Mucosa of descending colon (tissue), 3 donors: ENCODE data around the gene ZNHIT1. TPM values are rescaled to one million over a fixed set of nuclear protein-coding genes. Genes with fewer than 3 reads are reported as not detected.

Experiments
- ATAC-seq: fragments of 200-7000 bp; cut with Tn5 transposase; one replicate; pipeline ENCODE4 v1.9.1; 2020; ENCODE audit warnings: mild to moderate bottlenecking, moderate library complexity
- DNase-seq, 3 donors: peaks; one replicate each; pipeline ENCODE4 v3.0.0-alpha.2; 2020
- H3K36me3 ChIP-seq: fragments of 200-600 bp; one replicate; pipeline ENCODE4 v1.8.0; 2021; ENCODE audit warnings: low read depth, mild to moderate bottlenecking
- H3K4me1 ChIP-seq: fragments of 200-600 bp; one replicate; pipeline ENCODE4 v1.8.0; 2021; ENCODE audit warnings: low read depth, mild to moderate bottlenecking
- H3K4me3 ChIP-seq: fragments of 200-600 bp; one replicate; pipeline ENCODE4 v1.8.0; 2021; ENCODE audit warnings: mild to moderate bottlenecking
- H3K9me3 ChIP-seq: fragments of 200-600 bp; one replicate; pipeline ENCODE4 v1.8.0; 2021; ENCODE audit warnings: mild to moderate bottlenecking
- intact Hi-C, 2 donors: fragments of 100-400 bp; cut with DNase I in 1 of 2; cut with micrococcal nuclease in 1 of 2; formaldehyde crosslinking; loops; one replicate each; pipeline versions ENCODE4 v1.11.0 to v1.11.1; 2022; cut with DNase I, micrococcal nuclease
- total RNA-seq, 3 donors: library from RNA; stranded (reverse); fragmentation: NEBNext Ultra II Directional in 2 of 3; extraction: Animal tissue kit (Norgen Biotek cat#: 25700) in 2 of 3; gene quantifications; one replicate each; pipeline versions ENCODE4 v1.2.1 to v1.2.4, GENCODE V29; 2021 to 2023
- TF ChIP-seq, protein P1 (sequence below): fragments of 200-600 bp; IDR thresholded peaks from one replicate; pipeline ENCODE4 v1.8.0; 2022; ENCODE audit warnings: antibody characterized with exemption, mild to moderate bottlenecking
- donor health status: DM: no; HTN: no; CAD: no; lungs with moderate emphysema.
- donor health status: DM: no; HTN: no; CAD: no.
- donor health status: DM: no; HTN: yes; CAD: no.

Gene ZNHIT1
- total RNA-seq, 3 donors from 2014 or later = 58.7 to 97.0 (median 79.0) TPM

DNA sequence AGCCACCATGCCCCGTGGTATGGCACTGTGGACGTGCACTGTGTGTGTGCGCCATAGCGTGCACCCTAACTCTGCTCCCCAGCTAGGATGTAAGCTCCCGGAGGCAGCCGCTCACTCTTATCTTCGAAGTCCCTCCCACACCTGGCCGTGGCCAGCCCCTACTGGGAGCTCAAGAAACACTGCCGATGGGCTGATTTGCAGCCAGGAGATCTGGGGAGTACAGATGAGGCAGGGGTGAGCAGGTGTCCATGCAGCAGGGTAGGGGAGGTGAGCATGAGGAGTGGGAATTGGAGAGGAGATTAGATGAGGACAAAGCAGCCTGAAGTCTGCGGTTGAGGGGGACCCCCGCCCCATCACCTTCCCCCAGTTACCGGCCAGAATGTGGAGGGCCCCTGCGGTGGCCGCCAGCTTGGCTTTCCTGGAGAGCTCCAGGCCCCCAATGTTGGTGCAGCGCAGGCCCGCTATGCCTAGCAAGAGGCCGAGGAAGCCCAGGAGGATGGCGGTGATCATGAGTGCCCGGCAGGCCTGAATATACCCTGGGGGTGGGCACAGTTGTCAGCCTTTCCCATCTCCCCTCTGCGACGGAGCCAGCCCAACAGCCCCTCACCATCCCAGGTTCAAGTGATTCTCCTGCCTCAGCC is 16.1 kb downstream of the ZNHIT1 start:
- H3K4me1 ChIP-seq = peaks cover 34% of the 10 kb centered on the region
- no peak for ATAC-seq
- no peak overlapping the region for H3K4me3 ChIP-seq
- H3K36me3 ChIP-seq = no peaks in the 10 kb centered on the region
- no peak for DNase-seq
- no peaks in the 10 kb centered on the region for H3K9me3 ChIP-seq
- intact Hi-C loops = no loop called here
- TF ChIP-seq, protein P1, sequence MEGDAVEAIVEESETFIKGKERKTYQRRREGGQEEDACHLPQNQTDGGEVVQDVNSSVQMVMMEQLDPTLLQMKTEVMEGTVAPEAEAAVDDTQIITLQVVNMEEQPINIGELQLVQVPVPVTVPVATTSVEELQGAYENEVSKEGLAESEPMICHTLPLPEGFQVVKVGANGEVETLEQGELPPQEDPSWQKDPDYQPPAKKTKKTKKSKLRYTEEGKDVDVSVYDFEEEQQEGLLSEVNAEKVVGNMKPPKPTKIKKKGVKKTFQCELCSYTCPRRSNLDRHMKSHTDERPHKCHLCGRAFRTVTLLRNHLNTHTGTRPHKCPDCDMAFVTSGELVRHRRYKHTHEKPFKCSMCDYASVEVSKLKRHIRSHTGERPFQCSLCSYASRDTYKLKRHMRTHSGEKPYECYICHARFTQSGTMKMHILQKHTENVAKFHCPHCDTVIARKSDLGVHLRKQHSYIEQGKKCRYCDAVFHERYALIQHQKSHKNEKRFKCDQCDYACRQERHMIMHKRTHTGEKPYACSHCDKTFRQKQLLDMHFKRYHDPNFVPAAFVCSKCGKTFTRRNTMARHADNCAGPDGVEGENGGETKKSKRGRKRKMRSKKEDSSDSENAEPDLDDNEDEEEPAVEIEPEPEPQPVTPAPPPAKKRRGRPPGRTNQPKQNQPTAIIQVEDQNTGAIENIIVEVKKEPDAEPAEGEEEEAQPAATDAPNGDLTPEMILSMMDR = no peak

DNA sequence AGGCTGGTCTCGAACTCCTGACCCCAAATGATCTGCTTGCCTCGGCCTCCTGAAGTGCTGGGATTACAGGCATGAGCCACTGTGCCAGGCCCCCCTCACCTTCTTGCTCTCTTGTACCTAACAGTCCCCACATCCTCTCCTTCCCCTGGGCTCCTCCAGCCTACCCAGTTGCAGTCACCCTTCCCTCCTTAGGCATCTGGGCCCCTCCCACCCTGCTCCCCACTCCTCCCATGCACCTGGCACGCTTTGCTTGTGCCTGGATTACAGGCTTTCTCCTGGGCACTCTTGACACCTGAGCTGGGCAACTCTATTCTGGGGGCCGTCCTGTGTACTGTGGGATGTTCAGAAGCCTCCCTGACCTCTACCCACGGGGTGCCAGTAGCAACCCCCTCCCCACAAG is 16.7 kb downstream of the ZNHIT1 start:
- no peaks in the 10 kb centered on the region for H3K9me3 ChIP-seq
- intact Hi-C loops = no loop called here
- DNase-seq (peak in 2 of 3 donors; percentile 55 to 64), ATAC-seq (no peak)
- no peaks in the 10 kb centered on the region for H3K36me3 ChIP-seq
- H3K4me3 ChIP-seq = no peak overlapping the region
- TF ChIP-seq, protein P1 = no peak
- H3K4me1 ChIP-seq = peaks cover 34% of the 10 kb centered on the region

DNA sequence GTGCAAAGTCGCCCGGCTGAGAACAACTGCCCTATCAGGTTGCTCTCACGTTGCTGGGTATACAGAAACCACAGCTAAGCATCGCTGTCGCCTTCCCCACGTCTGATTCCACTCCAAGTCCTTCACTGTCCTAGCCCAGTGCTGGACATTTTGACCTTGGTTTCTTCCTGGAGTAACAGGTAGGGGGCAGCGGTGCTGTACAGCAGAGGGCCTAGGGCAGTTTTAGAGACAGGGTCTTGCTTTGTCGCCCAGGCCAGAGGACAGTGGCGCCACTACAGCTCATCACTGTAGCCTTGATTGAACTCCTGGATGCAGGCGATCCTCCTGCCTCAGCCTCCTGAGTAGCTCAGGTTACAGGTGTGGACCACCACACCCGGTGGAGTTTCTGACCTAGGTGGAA is 17.1 kb downstream of the ZNHIT1 start:
- no peaks in the 10 kb centered on the region for H3K36me3 ChIP-seq
- no peaks in the 10 kb centered on the region for H3K9me3 ChIP-seq
- intact Hi-C loops = no loop called here
- ATAC-seq (peak; percentile 1), DNase-seq (peak in 1 of 3 donors; percentile 39)
- H3K4me3 ChIP-seq = no peak overlapping the region
- TF ChIP-seq, protein P1 = no peak
- peaks cover 34% of the 10 kb centered on the region for H3K4me1 ChIP-seq

DNA sequence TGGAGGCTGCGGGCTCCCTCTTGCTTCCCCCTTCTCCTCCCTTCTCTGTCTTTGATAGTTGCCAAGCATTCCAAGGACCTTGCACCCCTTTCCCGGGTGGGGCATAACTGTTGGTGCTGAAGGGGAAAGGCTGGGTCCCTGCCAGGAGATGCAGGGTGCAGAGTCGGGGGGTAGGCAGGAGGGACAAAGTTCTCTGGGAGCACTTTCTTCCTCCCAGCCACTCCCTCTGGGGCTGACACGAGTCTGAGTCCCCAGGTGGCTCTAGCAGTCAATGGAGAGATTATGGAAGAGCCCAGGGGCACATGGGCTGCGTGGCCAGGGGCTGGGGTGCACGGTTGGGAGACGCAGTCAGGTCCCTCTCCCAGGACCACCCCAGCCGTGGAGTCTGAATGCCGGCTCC is 17.6 kb downstream of the ZNHIT1 start:
- DNase-seq = peak in 2 of 3 donors; percentile 80 to 84
- Histone ChIP-seq H3K9me3 (no peaks in the 10 kb centered on the region), H3K4me3 (no peak overlapping the region), H3K4me1 (peaks cover 34% of the 10 kb centered on the region), H3K36me3 (no peaks in the 10 kb centered on the region)
- intact Hi-C loops = no loop called here
- ATAC-seq = peak; percentile 34
- TF ChIP-seq, protein P1 = no peak

DNA sequence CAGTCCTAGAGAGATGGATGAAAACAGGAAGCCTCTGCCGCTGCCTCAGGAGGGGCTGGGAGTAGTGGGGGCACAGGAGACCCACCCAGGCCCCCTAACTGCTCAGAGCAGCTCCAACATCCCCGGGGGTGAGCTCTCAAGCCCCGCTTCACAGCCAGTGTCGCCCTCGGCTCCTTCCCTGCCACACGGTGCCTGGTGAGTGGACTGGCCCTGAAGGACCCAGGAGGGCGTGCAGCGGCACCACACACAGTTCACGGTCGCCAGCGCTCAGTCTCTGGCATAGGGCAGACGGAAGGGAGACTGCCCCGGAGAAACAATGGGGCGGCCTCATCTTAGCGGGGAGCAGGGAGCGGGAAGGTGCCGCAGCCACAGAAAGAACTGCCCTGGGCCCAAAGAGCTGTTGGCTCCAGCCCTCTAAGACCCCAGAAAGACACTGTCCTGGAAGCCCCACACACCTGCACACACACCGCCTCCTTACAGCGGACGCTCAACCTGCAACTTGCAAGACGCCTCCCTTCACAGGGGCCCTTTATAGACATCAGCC is 18.4 kb downstream of the ZNHIT1 start:
- peak; percentile 8 for ATAC-seq

More for the DNA sequence above, 18.4 kb downstream of the ZNHIT1 start:
- H3K4me3 ChIP-seq = no peak overlapping the region
- peak in 2 of 3 donors; percentile 40 to 57 for DNase-seq
- TF ChIP-seq, protein P1 = no peak
- H3K36me3 ChIP-seq = no peaks in the 10 kb centered on the region
- no peaks in the 10 kb centered on the region for H3K9me3 ChIP-seq
- intact Hi-C loops = no loop called here
- H3K4me1 ChIP-seq = peaks cover 33% of the 10 kb centered on the region
